ENCODE measurements around the gene SPON2. TPM values are rescaled to one million over a fixed set of nuclear protein-coding genes. Genes with fewer than 3 reads are reported as not detected.
A peak's percentile ranks its signal among the peaks of the same experiment; 100 is the strongest.
"Not testable (repeated sequence)": the region's sequence is repeated elsewhere in the genome, so short reads cannot be mapped to it uniquely, and the experiment has no call there.

SPON2 gene
- total RNA-seq, 3 donors from 2014 or later, result 35.3 to 59.4 (median 36.1) TPM

DNA sequence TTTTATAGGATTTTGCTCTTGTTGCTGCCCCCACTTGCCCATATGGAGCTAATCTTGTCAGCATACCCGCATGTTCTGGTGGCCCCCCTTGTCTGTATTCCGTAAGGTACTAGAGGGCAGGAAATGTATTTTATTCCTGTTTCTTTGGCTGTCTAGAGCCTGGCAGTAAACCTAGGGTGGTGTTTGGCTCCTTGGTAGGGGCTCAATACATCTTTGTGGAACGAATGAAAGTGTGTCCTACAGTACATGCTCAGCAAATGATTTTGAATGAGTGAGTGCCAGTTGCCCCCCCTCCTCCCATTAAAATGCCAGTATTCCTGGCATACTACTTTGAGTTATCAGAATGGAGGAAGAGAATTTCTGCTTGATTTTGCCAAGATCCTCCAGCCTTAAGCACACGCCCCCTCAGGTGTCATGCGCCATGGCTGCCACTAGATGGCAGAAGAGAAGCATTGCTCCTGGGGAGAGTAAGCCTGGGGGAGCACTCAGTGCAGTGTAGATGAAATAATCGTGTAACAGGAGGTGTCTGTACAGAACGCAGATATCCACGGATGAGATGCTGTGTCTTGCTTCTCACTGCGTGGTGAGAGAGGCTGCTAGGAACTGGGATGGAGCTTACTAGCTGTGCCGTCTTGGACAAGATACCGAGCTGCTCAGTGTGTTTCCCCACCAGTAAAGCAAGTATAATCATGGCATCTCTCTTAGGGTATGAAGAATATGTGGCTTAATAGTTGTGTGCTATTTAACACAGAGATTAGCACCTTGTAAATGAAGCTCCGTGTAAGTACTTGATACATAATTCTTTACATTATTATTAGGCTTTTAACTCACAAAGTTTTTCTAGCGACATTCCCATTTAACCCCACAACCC, 41.8 kb downstream of the SPON2 start:
- Histone ChIP-seq H3K4me1 (peaks cover 0 to 6% of the 10 kb centered on the region in 2 donors), H3K27ac (no peak overlapping the region), H3K27me3 (no peaks in the 10 kb centered on the region), H3K36me3 (no peaks in the 10 kb centered on the region), H3K9me3 (no peaks in the 10 kb centered on the region), H3K4me3 (no peak overlapping the region)
- TF ChIP-seq, protein P1, sequence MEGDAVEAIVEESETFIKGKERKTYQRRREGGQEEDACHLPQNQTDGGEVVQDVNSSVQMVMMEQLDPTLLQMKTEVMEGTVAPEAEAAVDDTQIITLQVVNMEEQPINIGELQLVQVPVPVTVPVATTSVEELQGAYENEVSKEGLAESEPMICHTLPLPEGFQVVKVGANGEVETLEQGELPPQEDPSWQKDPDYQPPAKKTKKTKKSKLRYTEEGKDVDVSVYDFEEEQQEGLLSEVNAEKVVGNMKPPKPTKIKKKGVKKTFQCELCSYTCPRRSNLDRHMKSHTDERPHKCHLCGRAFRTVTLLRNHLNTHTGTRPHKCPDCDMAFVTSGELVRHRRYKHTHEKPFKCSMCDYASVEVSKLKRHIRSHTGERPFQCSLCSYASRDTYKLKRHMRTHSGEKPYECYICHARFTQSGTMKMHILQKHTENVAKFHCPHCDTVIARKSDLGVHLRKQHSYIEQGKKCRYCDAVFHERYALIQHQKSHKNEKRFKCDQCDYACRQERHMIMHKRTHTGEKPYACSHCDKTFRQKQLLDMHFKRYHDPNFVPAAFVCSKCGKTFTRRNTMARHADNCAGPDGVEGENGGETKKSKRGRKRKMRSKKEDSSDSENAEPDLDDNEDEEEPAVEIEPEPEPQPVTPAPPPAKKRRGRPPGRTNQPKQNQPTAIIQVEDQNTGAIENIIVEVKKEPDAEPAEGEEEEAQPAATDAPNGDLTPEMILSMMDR (IDR thresholded peaks at IDR 0.05), result peak; percentile 96 to 98 (median 97)
- TF ChIP-seq POLR2AphosphoS5 (IDR thresholded peaks at IDR 0.05) (peak in 1 of 3 donors; percentile 45), POLR2A (IDR thresholded peaks at IDR 0.05) (no peak)
- intact Hi-C loops (cut with DNase I; ENCODE audit: low total_unique reads), result no loop called here
- peak in 1 of 2 donors; percentile 44 for DNase-seq (ENCODE audit: low spot score in 2 of 2)

DNA sequence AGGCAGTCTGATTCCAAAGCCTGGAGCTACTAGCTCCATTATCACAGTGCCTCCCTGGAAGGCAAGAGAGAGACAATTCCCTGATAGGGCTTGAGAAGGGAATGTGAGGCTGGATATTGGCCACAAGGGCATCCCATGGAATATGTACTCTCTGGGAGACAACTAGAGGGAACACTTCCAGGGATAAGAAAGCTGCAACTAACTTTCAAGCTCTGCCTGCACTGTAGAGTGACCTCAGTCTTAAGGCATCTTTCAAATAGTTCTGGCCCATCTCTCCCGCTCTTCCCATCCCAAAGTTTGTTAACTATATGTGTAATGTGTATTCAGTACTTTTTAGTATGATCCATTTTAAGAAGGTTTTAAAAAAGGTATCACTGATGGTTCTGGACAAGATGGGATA, 45.9 kb downstream of the SPON2 start:
- H3K4me3 ChIP-seq, result no peak overlapping the region
- no peaks in the 10 kb centered on the region for H3K27me3 ChIP-seq
- intact Hi-C loops (cut with DNase I; ENCODE audit: low total_unique reads), result no loop called here
- H3K27ac ChIP-seq, result no peak overlapping the region
- H3K9me3 ChIP-seq, result no peaks in the 10 kb centered on the region
- no peaks in the 10 kb centered on the region for H3K36me3 ChIP-seq
- no peak for DNase-seq (ENCODE audit: low spot score in 2 of 2)
- peaks cover 0 to 6% of the 10 kb centered on the region in 2 donors for H3K4me1 ChIP-seq
- TF ChIP-seq POLR2AphosphoS5 (IDR thresholded peaks at IDR 0.05) (no peak), POLR2A (IDR thresholded peaks at IDR 0.05) (no peak)
- TF ChIP-seq, protein P1 (IDR thresholded peaks at IDR 0.05), result no peak

DNA sequence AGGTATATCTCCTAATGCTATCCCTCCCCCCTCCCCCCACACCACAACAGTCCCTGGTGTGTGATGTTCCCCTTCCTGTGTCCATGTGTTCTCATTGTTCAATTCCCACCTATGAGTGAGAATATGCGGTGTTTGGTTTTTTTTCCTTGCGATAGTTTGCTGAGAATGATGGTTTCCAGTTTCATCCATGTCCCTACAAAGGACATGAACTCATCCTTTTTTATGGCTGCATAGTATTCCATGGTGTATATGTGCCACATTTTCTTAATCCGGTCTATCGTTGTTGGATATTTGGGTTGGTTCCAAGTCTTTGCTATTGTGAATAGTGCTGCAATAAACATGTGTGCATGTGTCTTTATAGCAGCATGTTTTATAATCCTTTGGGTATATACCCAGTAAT, 46.9 kb downstream of the SPON2 start:
- H3K36me3 ChIP-seq; H3K4me3 ChIP-seq; H3K9me3 ChIP-seq; H3K27ac ChIP-seq; DNase-seq (ENCODE audit: low spot score in 2 of 2); intact Hi-C loops (cut with DNase I; ENCODE audit: low total_unique reads); H3K27me3 ChIP-seq; H3K4me1 ChIP-seq: not testable (repeated sequence)

DNA sequence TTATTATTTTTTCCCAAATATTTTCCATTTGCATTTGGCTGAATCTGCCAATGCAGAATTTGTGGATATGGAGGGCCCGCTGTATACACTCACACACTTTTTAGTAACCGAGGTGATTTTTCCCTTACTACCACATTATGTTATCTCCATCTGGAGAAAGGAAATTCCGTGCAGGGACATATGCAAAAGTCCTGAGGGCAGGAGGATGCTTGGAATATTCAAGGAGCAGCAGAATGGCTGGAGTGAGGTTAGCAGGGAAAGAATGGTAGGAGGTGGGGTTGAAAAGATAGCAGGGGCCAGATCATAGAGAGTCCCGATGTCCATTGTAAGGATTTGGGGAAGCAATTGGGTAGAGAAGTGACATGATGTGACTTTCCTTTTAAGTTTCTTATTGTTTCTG, 47.6 kb downstream of the SPON2 start:
- H3K36me3 ChIP-seq, result no peaks in the 10 kb centered on the region
- intact Hi-C loops (cut with DNase I; ENCODE audit: low total_unique reads), result no loop called here

DNA sequence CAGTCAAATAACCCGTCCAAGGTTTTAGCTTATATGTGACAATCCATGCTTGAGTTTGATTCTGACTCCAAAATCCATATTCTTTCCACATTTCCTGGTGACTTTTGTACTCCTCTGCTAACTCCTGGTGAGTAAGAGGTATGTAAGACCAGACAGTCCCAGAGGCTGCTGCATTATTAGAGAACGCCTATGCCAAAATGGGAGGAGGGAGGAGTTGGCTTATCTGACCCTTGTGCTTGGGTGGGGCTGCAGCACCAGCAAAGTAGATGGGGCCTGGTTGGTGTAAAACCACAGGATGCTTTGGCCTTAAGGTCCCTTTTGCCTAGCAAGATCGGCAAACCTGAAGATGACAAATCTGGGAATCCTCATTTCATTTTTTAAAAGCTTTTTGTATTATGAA, 49.9 kb downstream of the SPON2 start:
- no peaks in the 10 kb centered on the region for H3K27me3 ChIP-seq
- TF ChIP-seq POLR2AphosphoS5 (IDR thresholded peaks at IDR 0.05) (no peak), POLR2A (IDR thresholded peaks at IDR 0.05) (no peak)
- TF ChIP-seq, protein P1 (IDR thresholded peaks at IDR 0.05), result no peak
- no peaks in the 10 kb centered on the region for H3K9me3 ChIP-seq
- no peak for DNase-seq (ENCODE audit: low spot score in 2 of 2)
- no peak overlapping the region for H3K4me3 ChIP-seq
- H3K36me3 ChIP-seq, result no peaks in the 10 kb centered on the region
- intact Hi-C loops (cut with DNase I; ENCODE audit: low total_unique reads), result no loop called here
- H3K27ac ChIP-seq, result no peak overlapping the region
- H3K4me1 ChIP-seq, result no peaks in the 10 kb centered on the region

More for the DNA sequence above, 47.6 kb downstream of the SPON2 start:
- H3K4me1 ChIP-seq, result no peaks in the 10 kb centered on the region
- DNase-seq (ENCODE audit: low spot score in 2 of 2), result no peak
- TF ChIP-seq, protein P1 (IDR thresholded peaks at IDR 0.05), result no peak
- TF ChIP-seq POLR2AphosphoS5 (IDR thresholded peaks at IDR 0.05) (no peak), POLR2A (IDR thresholded peaks at IDR 0.05) (no peak)
- no peaks in the 10 kb centered on the region for H3K27me3 ChIP-seq
- no peak overlapping the region for H3K27ac ChIP-seq
- H3K4me3 ChIP-seq, result no peak overlapping the region
- H3K9me3 ChIP-seq, result no peaks in the 10 kb centered on the region

Other genes with a start within 250 kb of the SPON2 start
- 10 to 100 TPM; 76.2 to 95.7 (median 81.9) TPM for gene GAK, start 240.3 kb downstream of the SPON2 start, total RNA-seq
- gene TMEM175, start 240.1 kb downstream of the SPON2 start, total RNA-seq, result 10 to 100 TPM; 26.2 to 32.2 (median 28.2) TPM
- gene DGKQ, start 199.0 kb downstream of the SPON2 start, total RNA-seq, result 1 to 10 TPM; 5.3 to 9.4 (median 8.8) TPM
- gene IDUA, start 185.5 kb downstream of the SPON2 start, total RNA-seq, result 10 to 100 TPM; 16.3 to 32.8 (median 28.2) TPM
- gene SLC26A1, start 179.2 kb downstream of the SPON2 start, total RNA-seq, result under 1 TPM; 0.33 to 0.48 (median 0.44) TPM
- gene FGFRL1, start 161.0 kb downstream of the SPON2 start, total RNA-seq, result 10 to 100 TPM; 19.8 to 40.0 (median 22.9) TPM
- 10 to 100 TPM in 1 of 3 donors, 1 to 10 TPM in 2; 5.1 to 15.7 (median 6.4) TPM for gene RNF212, start 59.0 kb downstream of the SPON2 start, total RNA-seq
- gene CTBP1, start 76.5 kb upstream of the SPON2 start, total RNA-seq, result 100 to 1,000 TPM; 130 to 159 (median 133) TPM
- gene MAEA, start 117.3 kb upstream of the SPON2 start, total RNA-seq, result 10 to 100 TPM; 49.9 to 76.7 (median 62.3) TPM
- 10 to 100 TPM; 13.9 to 22.9 (median 14.3) TPM for gene UVSSA, start 174.6 kb upstream of the SPON2 start, total RNA-seq
- gene NKX1-1, start 233.9 kb upstream of the SPON2 start, total RNA-seq, result not detected